WTC11 (cell line): ENCODE results near the gene PACS1. TPM values are rescaled to one million over a fixed set of nuclear protein-coding genes. Genes with fewer than 3 reads are reported as not detected.

Source experiments
- ATAC-seq: fragments of 200-7000 bp; cut with Tn5 transposase; 2 replicates; pipeline ENCODE4 v1.10.0; 2021; ENCODE audit warnings: mild to moderate bottlenecking, moderate library complexity
- CTCF ChIA-PET: fragments of 300-600 bp; sonication (Branson Sonifier 250); formaldehyde crosslinking; loops from one replicate; lab custom pipeline; 2021; ENCODE audit warnings: antibody characterized with exemption; lab: Charles Lee
- POLR2A ChIA-PET: fragments of 350-600 bp; sonication (Branson Sonifier 250); formaldehyde crosslinking; loops from one replicate; lab custom pipeline; 2021; ENCODE audit warnings: antibody characterized with exemption; lab: Charles Lee
- DNase-seq: peaks from one replicate; pipeline ENCODE4 v3.0.0; 2021; ENCODE audit warnings: low spot score
- H3K27ac Mint-ChIP-seq: 2 replicates; pipeline ENCODE4 v1.8.0; 2021; ENCODE audit warnings: mixed read lengths
- H3K27me3 Mint-ChIP-seq: 2 replicates; pipeline ENCODE4 v1.8.0; 2021; ENCODE audit warnings: low read depth, mild to moderate bottlenecking, moderate library complexity, mixed read lengths
- H3K36me3 Mint-ChIP-seq: 2 replicates; pipeline ENCODE4 v1.8.0; 2021; ENCODE audit warnings: mixed read lengths
- H3K4me1 Mint-ChIP-seq: 2 replicates; pipeline ENCODE4 v1.8.0; 2022; ENCODE audit warnings: mixed read lengths
- H3K4me3 Mint-ChIP-seq: 2 replicates; pipeline ENCODE4 v1.8.0; 2021; ENCODE audit warnings: mild to moderate bottlenecking, moderate library complexity, mixed read lengths
- H3K9me3 Mint-ChIP-seq: 2 replicates; pipeline ENCODE4 v1.8.0; 2021; ENCODE audit warnings: mixed read lengths
- CBFB ChIP-seq: sonication (generic); formaldehyde crosslinking; IDR thresholded peaks from 2 replicates; pipeline ENCODE4 v1.8.1; 2022; ENCODE audit warnings: mild to moderate bottlenecking, low read depth, missing genetic modification reagents
- ESRRA ChIP-seq: sonication (generic); formaldehyde crosslinking; IDR thresholded peaks from 2 replicates; pipeline ENCODE4 v1.8.1; 2022; ENCODE audit warnings: mild to moderate bottlenecking, missing genetic modification reagents, borderline replicate concordance
- FOXK1 ChIP-seq: sonication (generic); formaldehyde crosslinking; IDR thresholded peaks from 2 replicates; pipeline ENCODE4 v1.8.0; 2022; ENCODE audit warnings: mild to moderate bottlenecking, moderate library complexity, missing genetic modification reagents
- GABPB1 ChIP-seq: sonication (generic); formaldehyde crosslinking; IDR thresholded peaks from 2 replicates; pipeline ENCODE4 v1.8.1; 2023; ENCODE audit warnings: mild to moderate bottlenecking, missing genetic modification reagents
- IRF2 ChIP-seq: sonication (generic); formaldehyde crosslinking; IDR thresholded peaks from 2 replicates; pipeline ENCODE4 v1.8.0; 2022; ENCODE audit warnings: low read depth, missing genetic modification reagents, borderline replicate concordance
- JAZF1 ChIP-seq: fragments of 250-450 bp; sonication (Bioruptor Pico); IDR thresholded peaks from 2 replicates; pipeline ENCODE4 v1.9.0; 2021; ENCODE audit warnings: moderate library complexity, mild to moderate bottlenecking, inconsistent platforms
- KAT7 ChIP-seq: sonication (generic); formaldehyde crosslinking; IDR thresholded peaks from 2 replicates; pipeline ENCODE4 v1.8.1; 2023; ENCODE audit warnings: missing genetic modification reagents, mild to moderate bottlenecking, borderline replicate concordance
- NFATC4 ChIP-seq: fragments of 250-450 bp; sonication (Bioruptor Pico); IDR thresholded peaks from 2 replicates; pipeline ENCODE4 v1.9.0; 2021; ENCODE audit warnings: mild to moderate bottlenecking
- NR1H2 ChIP-seq: sonication (generic); formaldehyde crosslinking; IDR thresholded peaks from 2 replicates; pipeline ENCODE4 v1.9.0; 2021; ENCODE audit warnings: mild to moderate bottlenecking, moderate library complexity, missing genetic modification reagents
- PRRX2 ChIP-seq: fragments of 250-450 bp; sonication (Bioruptor Pico); IDR thresholded peaks from 2 replicates; pipeline ENCODE4 v1.8.0; 2021; ENCODE audit warnings: mild to moderate bottlenecking
- RELA ChIP-seq: sonication (generic); formaldehyde crosslinking; IDR thresholded peaks from 2 replicates; pipeline ENCODE4 v1.8.1; 2022; ENCODE audit warnings: missing genetic modification reagents, mild to moderate bottlenecking, borderline replicate concordance
- SMAD4 ChIP-seq: sonication (generic); formaldehyde crosslinking; IDR thresholded peaks from 2 replicates; pipeline ENCODE4 v1.8.0; 2022; ENCODE audit warnings: mild to moderate bottlenecking, missing genetic modification reagents
- TEAD1 ChIP-seq: sonication (generic); formaldehyde crosslinking; IDR thresholded peaks from 2 replicates; pipeline ENCODE4 v1.8.0; 2022; ENCODE audit warnings: mild to moderate bottlenecking, missing genetic modification reagents
- ZBTB21 ChIP-seq: sonication (generic); formaldehyde crosslinking; IDR thresholded peaks from 2 replicates; pipeline ENCODE4 v1.8.1; 2023; ENCODE audit warnings: mild to moderate bottlenecking, missing genetic modification reagents, borderline replicate concordance
- ZNF396 ChIP-seq: fragments of 250-450 bp; sonication (Bioruptor Pico); IDR thresholded peaks from 2 replicates; pipeline ENCODE4 v1.8.0; 2021; ENCODE audit warnings: mild to moderate bottlenecking, moderate library complexity, borderline replicate concordance
- ZNF423 ChIP-seq: fragments of 250-450 bp; sonication (Bioruptor Pico); IDR thresholded peaks from 2 replicates; pipeline ENCODE4 v2.1.2; 2022; ENCODE audit warnings: mild to moderate bottlenecking, moderate library complexity
- total RNA-seq: library from RNA; stranded (reverse); gene quantifications from 3 replicates; pipeline ENCODE4 v1.2.3, GENCODE V29; 2021
- TF ChIP-seq, protein P1 (sequence below): fragments of 250-450 bp; sonication (Bioruptor Pico); conservative IDR thresholded peaks from 2 replicates; pipeline ENCODE4 v1.9.0; 2021; ENCODE audit warnings: mild to moderate bottlenecking
- TF ChIP-seq, protein P2 (sequence below): sonication (generic); formaldehyde crosslinking; IDR thresholded peaks from 2 replicates; pipeline ENCODE4 v1.8.0; 2022; ENCODE audit warnings: mild to moderate bottlenecking, missing genetic modification reagents
- TF ChIP-seq, protein P3 (sequence below): sonication (generic); formaldehyde crosslinking; conservative IDR thresholded peaks from 2 replicates; pipeline ENCODE4 v1.8.1; 2022; ENCODE audit warnings: mild to moderate bottlenecking, missing genetic modification reagents
- TF ChIP-seq, protein P4 (sequence below): sonication (generic); formaldehyde crosslinking; IDR thresholded peaks from 2 replicates; pipeline ENCODE4 v1.8.0; 2022; ENCODE audit warnings: mild to moderate bottlenecking, missing genetic modification reagents
- TF ChIP-seq, protein P5 (sequence below): sonication (generic); formaldehyde crosslinking; IDR thresholded peaks from 2 replicates; pipeline ENCODE4 v1.8.0; 2022; ENCODE audit warnings: mild to moderate bottlenecking, missing genetic modification reagents
- TF ChIP-seq, protein P6 (sequence below): sonication (generic); formaldehyde crosslinking; conservative IDR thresholded peaks from 2 replicates; pipeline ENCODE4 v1.8.1; 2023; ENCODE audit warnings: mild to moderate bottlenecking, low read depth, missing genetic modification reagents, moderate library complexity
- TF ChIP-seq, protein P7 (sequence below): fragments of 250-450 bp; sonication (Bioruptor Pico); IDR thresholded peaks from 2 replicates; pipeline ENCODE4 v1.9.0; 2021; ENCODE audit warnings: moderate library complexity, mild to moderate bottlenecking, inconsistent platforms, borderline replicate concordance
- TF ChIP-seq, protein P8 (sequence below): sonication (generic); formaldehyde crosslinking; IDR thresholded peaks from 2 replicates; pipeline ENCODE4 v1.8.1; 2022; ENCODE audit warnings: mild to moderate bottlenecking, moderate library complexity, missing genetic modification reagents

The PACS1 gene
- total RNA-seq, 1 experiment from 2014 or later: 34.8 TPM

DNA sequence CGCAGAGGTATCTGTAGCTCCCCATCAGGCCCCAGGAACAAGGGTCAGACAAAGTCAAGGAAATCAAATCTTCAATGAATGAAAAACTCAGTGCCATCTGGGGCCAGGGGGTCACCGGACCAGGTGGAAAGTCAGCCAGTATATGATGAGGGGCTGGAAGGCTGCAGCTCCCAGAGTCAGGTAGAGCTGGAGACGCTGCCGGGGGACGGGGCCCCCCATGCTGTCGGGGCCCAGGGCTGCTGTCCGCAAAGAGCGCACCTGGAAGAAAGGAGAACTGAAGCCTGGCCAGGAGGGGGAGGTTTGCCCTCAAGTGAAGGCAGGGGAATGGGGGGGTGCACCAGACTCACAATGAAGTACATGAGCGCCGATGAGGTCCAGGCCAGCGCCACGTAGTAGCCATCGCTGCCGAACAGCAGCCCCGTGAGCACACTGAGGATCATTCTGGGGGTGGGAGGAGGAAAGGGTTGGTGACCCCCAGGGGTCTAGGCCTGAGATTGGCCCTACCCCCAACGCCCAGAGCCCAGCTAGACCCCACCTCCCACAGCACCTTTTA is 214.5 kb downstream of the PACS1 start (continued):
- TF ChIP-seq, protein P1, sequence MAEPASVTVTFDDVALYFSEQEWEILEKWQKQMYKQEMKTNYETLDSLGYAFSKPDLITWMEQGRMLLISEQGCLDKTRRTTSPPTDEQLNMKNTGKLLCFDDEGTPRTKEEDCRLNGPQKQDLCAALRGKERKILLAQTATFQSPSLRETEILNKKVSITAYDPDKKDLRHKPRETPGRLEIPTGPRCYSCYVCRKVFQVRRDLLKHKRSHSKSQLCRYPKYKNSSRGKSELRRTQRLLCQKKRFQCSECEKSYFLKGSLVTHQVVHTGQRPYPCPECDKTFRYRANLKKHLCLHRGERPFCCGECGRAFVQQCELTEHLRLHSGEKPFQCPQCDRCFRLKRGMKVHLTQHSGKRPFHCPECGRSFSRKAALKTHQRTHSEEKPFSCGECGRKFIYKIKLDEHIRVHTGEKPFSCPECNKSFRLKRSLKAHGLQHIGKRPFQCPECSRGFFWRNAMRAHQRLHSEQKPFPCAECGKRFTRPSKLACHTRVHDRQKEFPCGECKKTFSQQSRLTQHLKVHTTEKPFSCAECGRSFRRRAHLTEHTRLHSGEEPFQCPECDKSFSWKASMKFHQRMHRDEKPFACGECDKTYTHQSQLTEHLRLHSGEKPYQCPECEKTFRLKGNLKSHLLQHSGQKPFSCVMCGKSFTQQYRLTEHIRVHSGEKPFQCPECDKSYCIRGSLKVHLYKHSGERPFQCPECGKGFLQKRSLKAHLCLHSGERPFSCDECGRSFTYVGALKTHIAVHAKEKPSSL (CRISPR knock-in tag): no peak
- TF ChIP-seq NFATC4 (CRISPR knock-in tag): no peak
- no peak for TF ChIP-seq ZBTB21 (CRISPR knock-in tag)
- no peak for TF ChIP-seq ZNF423
- TF ChIP-seq, protein P2, sequence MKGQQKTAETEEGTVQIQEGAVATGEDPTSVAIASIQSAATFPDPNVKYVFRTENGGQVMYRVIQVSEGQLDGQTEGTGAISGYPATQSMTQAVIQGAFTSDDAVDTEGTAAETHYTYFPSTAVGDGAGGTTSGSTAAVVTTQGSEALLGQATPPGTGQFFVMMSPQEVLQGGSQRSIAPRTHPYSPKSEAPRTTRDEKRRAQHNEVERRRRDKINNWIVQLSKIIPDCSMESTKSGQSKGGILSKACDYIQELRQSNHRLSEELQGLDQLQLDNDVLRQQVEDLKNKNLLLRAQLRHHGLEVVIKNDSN (CRISPR knock-in tag): no peak
- no peak for TF ChIP-seq KAT7
- no peak for TF ChIP-seq JAZF1
- TF ChIP-seq, protein P3, sequence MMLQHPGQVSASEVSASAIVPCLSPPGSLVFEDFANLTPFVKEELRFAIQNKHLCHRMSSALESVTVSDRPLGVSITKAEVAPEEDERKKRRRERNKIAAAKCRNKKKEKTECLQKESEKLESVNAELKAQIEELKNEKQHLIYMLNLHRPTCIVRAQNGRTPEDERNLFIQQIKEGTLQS: no peak
- TF ChIP-seq TEAD1 (CRISPR knock-in tag): no peak
- no peak for TF ChIP-seq FOXK1 (CRISPR knock-in tag)

DNA sequence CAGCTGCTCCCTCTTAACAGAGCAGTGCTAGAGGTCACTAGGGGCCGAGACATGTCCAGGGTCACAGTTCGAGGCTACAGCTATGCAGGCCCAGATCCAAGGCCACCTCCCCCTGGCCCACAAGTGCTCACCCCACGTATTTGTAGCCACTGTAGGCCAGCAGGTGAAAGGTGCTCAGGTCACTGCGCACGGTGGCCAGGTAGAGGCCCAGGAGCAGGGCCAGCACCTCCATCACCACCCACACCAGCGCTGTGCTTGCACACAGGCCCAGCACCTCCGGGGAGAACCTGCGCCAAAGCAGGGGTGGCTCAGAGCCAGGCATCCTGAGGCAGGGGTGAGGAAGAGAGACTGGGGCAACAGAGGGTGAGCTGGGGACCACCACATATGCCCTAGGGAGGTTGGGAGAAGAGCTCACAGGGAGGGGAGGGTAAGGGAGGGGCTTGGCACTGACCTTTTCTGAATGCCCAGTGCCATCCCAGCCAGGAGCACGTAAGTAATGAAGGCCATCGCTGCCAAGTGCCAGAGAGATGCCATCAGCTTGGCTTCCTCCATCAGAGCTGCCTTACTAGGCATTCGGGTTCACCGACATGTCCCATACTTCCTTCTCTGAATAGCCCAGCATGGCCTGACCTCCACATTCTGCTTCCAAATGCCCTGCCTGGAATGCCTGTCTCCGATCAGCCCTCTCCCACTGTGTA is 215.3 kb downstream of the PACS1 start:
- Mint-ChIP-seq H3K4me3 (no peak overlapping the region), H3K36me3 (no peaks in the 10 kb centered on the region), H3K27me3 (peaks cover 19% of the 10 kb centered on the region), H3K27ac (no peak overlapping the region), H3K4me1 (peaks cover 24% of the 10 kb centered on the region), H3K9me3 (no peaks in the 10 kb centered on the region)
- CTCF ChIA-PET: no interaction called here
- POLR2A ChIA-PET: no interaction called here
- DNase-seq (no peak), ATAC-seq (no peak)
- TF ChIP-seq FOXK1 (CRISPR knock-in tag) (no peak), IRF2 (CRISPR knock-in tag) (no peak), RELA (CRISPR knock-in tag) (no peak), ESRRA (CRISPR knock-in tag) (no peak), PRRX2 (CRISPR knock-in tag) (no peak), JAZF1 (no peak), CBFB (CRISPR knock-in tag) (no peak), SMAD4 (no peak), ZNF396 (CRISPR knock-in tag) (no peak), NR1H2 (CRISPR knock-in tag) (no peak), GABPB1 (CRISPR knock-in tag) (no peak)
- TF ChIP-seq, protein P4, sequence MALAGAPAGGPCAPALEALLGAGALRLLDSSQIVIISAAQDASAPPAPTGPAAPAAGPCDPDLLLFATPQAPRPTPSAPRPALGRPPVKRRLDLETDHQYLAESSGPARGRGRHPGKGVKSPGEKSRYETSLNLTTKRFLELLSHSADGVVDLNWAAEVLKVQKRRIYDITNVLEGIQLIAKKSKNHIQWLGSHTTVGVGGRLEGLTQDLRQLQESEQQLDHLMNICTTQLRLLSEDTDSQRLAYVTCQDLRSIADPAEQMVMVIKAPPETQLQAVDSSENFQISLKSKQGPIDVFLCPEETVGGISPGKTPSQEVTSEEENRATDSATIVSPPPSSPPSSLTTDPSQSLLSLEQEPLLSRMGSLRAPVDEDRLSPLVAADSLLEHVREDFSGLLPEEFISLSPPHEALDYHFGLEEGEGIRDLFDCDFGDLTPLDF (CRISPR knock-in tag): no peak
- TF ChIP-seq, protein P5, sequence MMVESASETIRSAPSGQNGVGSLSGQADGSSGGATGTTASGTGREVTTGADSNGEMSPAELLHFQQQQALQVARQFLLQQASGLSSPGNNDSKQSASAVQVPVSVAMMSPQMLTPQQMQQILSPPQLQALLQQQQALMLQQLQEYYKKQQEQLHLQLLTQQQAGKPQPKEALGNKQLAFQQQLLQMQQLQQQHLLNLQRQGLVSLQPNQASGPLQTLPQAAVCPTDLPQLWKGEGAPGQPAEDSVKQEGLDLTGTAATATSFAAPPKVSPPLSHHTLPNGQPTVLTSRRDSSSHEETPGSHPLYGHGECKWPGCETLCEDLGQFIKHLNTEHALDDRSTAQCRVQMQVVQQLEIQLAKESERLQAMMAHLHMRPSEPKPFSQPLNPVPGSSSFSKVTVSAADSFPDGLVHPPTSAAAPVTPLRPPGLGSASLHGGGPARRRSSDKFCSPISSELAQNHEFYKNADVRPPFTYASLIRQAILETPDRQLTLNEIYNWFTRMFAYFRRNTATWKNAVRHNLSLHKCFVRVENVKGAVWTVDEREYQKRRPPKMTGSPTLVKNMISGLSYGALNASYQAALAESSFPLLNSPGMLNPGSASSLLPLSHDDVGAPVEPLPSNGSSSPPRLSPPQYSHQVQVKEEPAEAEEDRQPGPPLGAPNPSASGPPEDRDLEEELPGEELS (CRISPR knock-in tag): no peak
- TF ChIP-seq, protein P6, sequence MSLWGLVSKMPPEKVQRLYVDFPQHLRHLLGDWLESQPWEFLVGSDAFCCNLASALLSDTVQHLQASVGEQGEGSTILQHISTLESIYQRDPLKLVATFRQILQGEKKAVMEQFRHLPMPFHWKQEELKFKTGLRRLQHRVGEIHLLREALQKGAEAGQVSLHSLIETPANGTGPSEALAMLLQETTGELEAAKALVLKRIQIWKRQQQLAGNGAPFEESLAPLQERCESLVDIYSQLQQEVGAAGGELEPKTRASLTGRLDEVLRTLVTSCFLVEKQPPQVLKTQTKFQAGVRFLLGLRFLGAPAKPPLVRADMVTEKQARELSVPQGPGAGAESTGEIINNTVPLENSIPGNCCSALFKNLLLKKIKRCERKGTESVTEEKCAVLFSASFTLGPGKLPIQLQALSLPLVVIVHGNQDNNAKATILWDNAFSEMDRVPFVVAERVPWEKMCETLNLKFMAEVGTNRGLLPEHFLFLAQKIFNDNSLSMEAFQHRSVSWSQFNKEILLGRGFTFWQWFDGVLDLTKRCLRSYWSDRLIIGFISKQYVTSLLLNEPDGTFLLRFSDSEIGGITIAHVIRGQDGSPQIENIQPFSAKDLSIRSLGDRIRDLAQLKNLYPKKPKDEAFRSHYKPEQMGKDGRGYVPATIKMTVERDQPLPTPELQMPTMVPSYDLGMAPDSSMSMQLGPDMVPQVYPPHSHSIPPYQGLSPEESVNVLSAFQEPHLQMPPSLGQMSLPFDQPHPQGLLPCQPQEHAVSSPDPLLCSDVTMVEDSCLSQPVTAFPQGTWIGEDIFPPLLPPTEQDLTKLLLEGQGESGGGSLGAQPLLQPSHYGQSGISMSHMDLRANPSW (CRISPR knock-in tag): no peak
- TF ChIP-seq, protein P7, sequence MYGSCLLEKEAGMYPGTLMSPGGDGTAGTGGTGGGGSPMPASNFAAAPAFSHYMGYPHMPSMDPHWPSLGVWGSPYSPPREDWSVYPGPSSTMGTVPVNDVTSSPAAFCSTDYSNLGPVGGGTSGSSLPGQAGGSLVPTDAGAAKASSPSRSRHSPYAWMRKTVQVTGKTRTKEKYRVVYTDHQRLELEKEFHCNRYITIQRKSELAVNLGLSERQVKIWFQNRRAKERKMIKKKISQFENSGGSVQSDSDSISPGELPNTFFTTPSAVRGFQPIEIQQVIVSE (CRISPR knock-in tag): no peak
- TF ChIP-seq, protein P8, sequence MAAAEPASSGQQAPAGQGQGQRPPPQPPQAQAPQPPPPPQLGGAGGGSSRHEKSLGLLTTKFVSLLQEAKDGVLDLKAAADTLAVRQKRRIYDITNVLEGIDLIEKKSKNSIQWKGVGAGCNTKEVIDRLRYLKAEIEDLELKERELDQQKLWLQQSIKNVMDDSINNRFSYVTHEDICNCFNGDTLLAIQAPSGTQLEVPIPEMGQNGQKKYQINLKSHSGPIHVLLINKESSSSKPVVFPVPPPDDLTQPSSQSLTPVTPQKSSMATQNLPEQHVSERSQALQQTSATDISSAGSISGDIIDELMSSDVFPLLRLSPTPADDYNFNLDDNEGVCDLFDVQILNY (CRISPR knock-in tag): no peak
